ENCODE data around the gene LCN15.

Gene LCN15

GRCh38 chr9:136740971-136741882 is 23.1 kb downstream of the LCN15 start:
- no peak for DNase-seq (ENCODE audit: low read depth in 2 of 2)

- no peak for DNase-seq (ENCODE audit: low read depth in 2 of 2)
Observed at GRCh38 chr9:136740491-136740890, 23.8 kb downstream of the LCN15 start.

GRCh38 chr9:136740069-136740468 is 24.2 kb downstream of the LCN15 start:
- DNase-seq (ENCODE audit: low read depth in 2 of 2), result no peak

DNA sequence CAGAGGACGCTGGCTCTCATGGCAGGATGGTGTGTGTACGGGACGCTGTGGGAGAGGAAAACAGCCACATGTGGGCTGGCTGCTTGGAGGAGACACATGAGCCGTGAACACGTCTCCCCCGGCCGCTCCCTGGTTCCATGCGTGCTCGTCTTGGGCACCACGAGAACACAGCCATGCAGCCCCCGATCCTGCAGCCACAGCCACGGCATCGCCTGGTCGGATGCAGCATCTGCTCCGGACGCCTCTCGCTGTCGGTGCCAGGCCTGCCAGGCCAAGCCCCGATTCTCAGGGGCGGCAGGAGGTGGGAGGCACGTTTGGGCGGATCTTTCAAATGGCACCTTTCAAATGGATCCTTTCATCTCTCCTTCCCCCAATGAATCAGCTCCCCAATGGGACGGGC is 24.8 kb downstream of the LCN15 start:
- no peak for DNase-seq (ENCODE audit: low read depth in 2 of 2)

GRCh38 chr9:136738960-136739359 is 25.4 kb downstream of the LCN15 start:
- DNase-seq (ENCODE audit: low read depth in 2 of 2), result no peak

- no peak for DNase-seq (ENCODE audit: low read depth in 2 of 2)
Observed at GRCh38 chr9:136735812-136736480, 28.4 kb downstream of the LCN15 start.

- no peak for DNase-seq (ENCODE audit: low read depth in 2 of 2)
Observed at GRCh38 chr9:136734837-136735496, 29.4 kb downstream of the LCN15 start.

- DNase-seq (ENCODE audit: low read depth in 2 of 2), result no peak
Observed at GRCh38 chr9:136733611-136734010, 30.7 kb downstream of the LCN15 start.

DNA sequence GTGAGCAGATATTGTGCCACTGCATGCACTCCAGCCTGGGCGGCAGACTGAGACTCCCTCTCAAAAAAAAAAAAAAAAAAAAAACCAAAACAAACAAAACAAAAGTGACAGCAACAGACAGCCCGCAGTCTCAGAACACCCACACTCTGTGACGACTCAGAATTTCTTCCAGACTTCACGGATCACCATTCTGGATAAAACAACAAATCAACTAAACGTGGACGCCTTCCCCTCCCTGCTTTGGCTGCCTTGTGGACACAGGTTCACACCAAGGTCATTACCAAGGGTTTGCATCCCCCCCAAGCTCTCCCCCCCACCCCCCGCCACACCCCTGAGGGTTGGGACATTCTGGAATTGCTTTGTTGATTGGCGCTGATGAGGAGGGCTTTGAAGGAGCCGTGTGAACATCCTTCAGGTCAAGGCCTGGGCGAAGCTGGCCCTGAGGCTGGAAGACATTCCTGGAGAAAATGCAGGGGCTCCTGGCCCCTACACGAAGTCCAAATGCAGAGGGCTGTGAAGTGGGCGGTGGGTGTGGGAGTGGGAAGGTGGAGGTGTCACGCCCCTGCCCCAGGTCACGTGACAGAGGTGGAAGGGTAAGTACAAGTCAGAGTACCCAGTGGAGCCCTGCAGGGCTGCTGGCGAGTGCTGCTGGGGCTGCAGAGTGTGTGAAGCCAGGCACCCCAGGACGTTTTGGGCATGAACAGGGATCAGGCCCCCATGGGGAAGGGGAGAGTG is 31.7 kb downstream of the LCN15 start:
- no peak for DNase-seq (ENCODE audit: low read depth in 2 of 2)

- DNase-seq (ENCODE audit: low read depth in 2 of 2), result no peak
Observed at GRCh38 chr9:136729926-136730325, 34.4 kb downstream of the LCN15 start.

- no peak for DNase-seq (ENCODE audit: low read depth in 2 of 2)
Observed at GRCh38 chr9:136729144-136729543, 35.2 kb downstream of the LCN15 start.

DNA sequence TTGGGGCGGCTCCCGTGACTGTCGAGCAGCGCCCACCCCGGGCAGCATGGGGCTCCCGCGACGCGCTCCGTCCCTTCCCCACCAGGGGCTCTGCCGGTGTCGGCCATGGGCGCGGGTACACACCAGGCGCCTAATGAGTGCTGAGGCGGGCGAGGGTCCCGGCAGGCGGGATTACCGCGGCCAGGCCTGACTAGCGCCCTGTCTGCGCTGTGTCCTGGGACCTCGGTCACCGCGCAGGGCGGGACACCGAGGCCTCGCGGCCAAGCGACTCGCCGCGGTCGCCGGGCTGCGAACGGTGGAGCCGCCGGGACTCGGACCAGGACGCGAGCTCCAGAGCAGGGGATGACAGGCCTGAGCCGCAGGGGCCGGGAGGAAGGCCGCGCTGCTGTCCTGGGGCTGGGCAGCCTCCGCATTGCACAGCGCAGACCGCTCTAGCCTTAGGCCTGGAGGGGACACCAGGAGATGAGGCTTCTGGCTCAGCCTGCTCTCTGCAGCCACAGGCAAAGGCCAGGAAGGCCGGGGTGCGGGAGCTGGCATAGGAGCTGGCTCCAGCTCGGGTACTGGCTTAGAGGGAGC is 35.7 kb downstream of the LCN15 start:
- DNase-seq (ENCODE audit: low read depth in 2 of 2), result no peak

DNA sequence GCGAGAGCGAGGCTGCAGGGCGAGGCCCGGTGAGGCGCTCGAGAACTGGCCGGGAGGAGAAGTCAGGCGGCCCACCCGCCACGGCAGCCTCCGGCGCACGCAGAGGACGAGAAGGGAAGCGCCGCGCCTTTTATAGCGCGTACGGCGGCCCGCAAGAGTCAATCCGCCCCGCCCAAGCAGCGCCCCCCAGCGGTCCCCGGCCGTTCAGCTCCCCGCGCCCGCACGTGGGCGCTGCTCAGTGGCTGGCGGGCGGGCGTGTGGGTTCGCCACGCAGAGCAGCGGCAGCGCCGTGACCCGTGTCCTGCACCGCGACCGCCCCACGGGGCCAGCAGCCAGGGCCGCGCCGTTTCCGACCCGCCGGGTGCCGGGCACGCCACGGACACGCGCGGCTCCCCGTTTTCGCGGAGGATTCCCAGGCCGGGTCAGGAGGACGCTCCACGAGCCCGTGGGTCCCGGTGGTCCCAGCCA is 36.2 kb downstream of the LCN15 start:
- peak; percentile 84 for DNase-seq (ENCODE audit: low read depth in 2 of 2)

- DNase-seq (ENCODE audit: low read depth in 2 of 2), result no peak
Observed at GRCh38 chr9:136726631-136727191, 37.6 kb downstream of the LCN15 start.

- no peak for DNase-seq (ENCODE audit: low read depth in 2 of 2)
Observed at GRCh38 chr9:136726118-136726517, 38.2 kb downstream of the LCN15 start.

- DNase-seq (ENCODE audit: low read depth in 2 of 2), result no peak
Observed at GRCh38 chr9:136725612-136726011, 38.7 kb downstream of the LCN15 start.

DNA sequence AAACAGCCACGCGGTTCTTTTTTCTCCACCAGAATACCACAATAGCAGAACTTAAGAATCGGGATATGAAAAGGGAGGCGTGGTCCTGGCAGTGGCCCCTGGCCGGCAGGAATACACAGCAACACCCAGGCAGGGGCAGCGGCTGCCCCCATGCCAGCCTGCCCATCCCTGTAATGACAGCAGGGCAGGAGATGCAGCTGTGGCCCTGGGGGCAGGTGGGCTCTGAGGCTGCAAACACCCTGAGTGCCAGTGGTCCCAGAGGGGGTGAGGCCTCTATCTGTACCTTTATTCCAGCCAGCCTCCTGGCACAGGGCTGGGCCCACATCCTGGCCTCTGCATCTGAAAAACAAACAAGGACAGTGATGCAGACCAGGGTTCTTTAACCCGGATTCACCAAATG is 39.5 kb downstream of the LCN15 start:
- no peak for DNase-seq (ENCODE audit: low read depth in 2 of 2)

- DNase-seq (ENCODE audit: low read depth in 2 of 2), result no peak
Observed at GRCh38 chr9:136723989-136724388, 40.3 kb downstream of the LCN15 start.

- DNase-seq (ENCODE audit: low read depth in 2 of 2), result no peak
Observed at GRCh38 chr9:136723362-136723976, 40.8 kb downstream of the LCN15 start.

DNA sequence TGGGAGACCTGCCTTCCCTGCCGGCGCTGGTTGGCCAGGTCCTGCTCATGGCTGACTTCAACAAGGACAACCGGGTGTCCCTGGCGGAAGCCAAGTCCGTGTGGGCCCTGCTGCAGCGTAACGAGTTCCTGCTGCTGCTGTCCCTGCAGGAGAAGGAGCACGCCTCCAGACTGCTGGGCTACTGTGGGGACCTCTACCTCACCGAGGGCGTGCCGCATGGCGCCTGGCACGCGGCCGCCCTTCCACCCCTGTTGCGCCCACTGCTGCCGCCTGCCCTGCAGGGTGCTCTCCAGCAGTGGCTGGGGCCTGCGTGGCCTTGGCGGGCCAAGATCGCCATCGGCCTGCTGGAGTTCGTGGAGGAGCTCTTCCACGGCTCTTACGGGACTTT is 41.4 kb downstream of the LCN15 start:
- DNase-seq (ENCODE audit: low read depth in 2 of 2), result no peak

Data from stimulated activated CD8-positive, alpha-beta memory T cell treated with anti-CD3 and anti-CD28 coated beads, Interleukin-15, amount 100 ng/mL, for 48 hours (primary cell).